HepG2 (cell line): Measurements from ENCODE around the gene KIAA1755. TPM values are rescaled to one million over a fixed set of nuclear protein-coding genes. Genes with fewer than 3 reads are reported as not detected.

Source experiments
- GZF1 ChIP-seq: sonication (generic); formaldehyde crosslinking; IDR thresholded peaks from 2 replicates; pipeline ENCODE4 v1.5.1; 2020; ENCODE audit warnings: mild to moderate bottlenecking, missing genetic modification reagents
- HMG20B ChIP-seq: conservative IDR thresholded peaks from 2 replicates; pipeline ENCODE4 v1.6.1; 2016; ENCODE audit warnings: missing genetic modification reagents, missing compliant biosample characterization
- HNF4A ChIP-seq: sonication (generic); formaldehyde crosslinking; IDR thresholded peaks from 2 replicates; pipeline ENCODE4 v1.4.0; 2020; ENCODE audit warnings: missing genetic modification reagents
- KLF11 ChIP-seq: IDR thresholded peaks from 2 replicates; pipeline ENCODE4 v1.6.1; 2016; ENCODE audit warnings: missing compliant biosample characterization
- RCOR2 ChIP-seq: IDR thresholded peaks from 2 replicates; pipeline ENCODE4 v1.6.1; 2016; ENCODE audit warnings: missing biosample characterization, missing genetic modification reagents
- ZBTB38 ChIP-seq: sonication (generic); formaldehyde crosslinking; IDR thresholded peaks from 2 replicates; pipeline ENCODE4 v1.5.1; 2020; ENCODE audit warnings: mild to moderate bottlenecking, missing genetic modification reagents
- ZFP36L1 ChIP-seq: sonication (generic); formaldehyde crosslinking; IDR thresholded peaks from 2 replicates; pipeline ENCODE4 v1.8.0; 2022; ENCODE audit warnings: mild to moderate bottlenecking, missing genetic modification reagents, moderate library complexity
- ZNF12 ChIP-seq: sonication (generic); formaldehyde crosslinking; IDR thresholded peaks from 2 replicates; pipeline ENCODE4 v1.5.0; 2020; ENCODE audit warnings: missing genetic modification reagents
- ZNF317 ChIP-seq: sonication (generic); formaldehyde crosslinking; IDR thresholded peaks from 2 replicates; pipeline ENCODE4 v1.5.0; 2020; ENCODE audit warnings: mild to moderate bottlenecking, missing genetic modification reagents
- ZNF34 ChIP-seq: sonication (generic); formaldehyde crosslinking; IDR thresholded peaks from 2 replicates; pipeline ENCODE4 v1.4.0; 2020; ENCODE audit warnings: mild to moderate bottlenecking, missing genetic modification reagents, borderline replicate concordance
- ZNF619 ChIP-seq: sonication (generic); formaldehyde crosslinking; IDR thresholded peaks from 2 replicates; pipeline ENCODE4 v1.4.0; 2020; ENCODE audit warnings: mild to moderate bottlenecking, missing genetic modification reagents
- ZNF781 ChIP-seq: sonication (generic); formaldehyde crosslinking; IDR thresholded peaks from 2 replicates; pipeline ENCODE4 v1.5.1; 2020; ENCODE audit warnings: borderline replicate concordance, mild to moderate bottlenecking, missing genetic modification reagents; ENCODE audit errors: not compliant biosample characterization
- ZSCAN31 ChIP-seq: sonication (generic); formaldehyde crosslinking; IDR thresholded peaks from 2 replicates; pipeline ENCODE4 v1.5.0; 2020; ENCODE audit warnings: low read depth, mild to moderate bottlenecking, missing genetic modification reagents
- ZZZ3 ChIP-seq: sonication (generic); formaldehyde crosslinking; IDR thresholded peaks from 2 replicates; pipeline ENCODE4 v1.4.0; 2020; ENCODE audit warnings: missing genetic modification reagents, mild to moderate bottlenecking, borderline replicate concordance
- polyA plus RNA-seq, 8 experiments: library from polyadenylated mRNA; depleted of rRNA in 3 of 8; stranded (reverse) in 7 of 8; unstranded in 1 of 8; fragments of >200 nt; fragmentation: Illumina TruSeq in 4 of 8; extraction: Trizol in 4 of 8; gene quantifications; 2 replicates each; pipeline versions ENCODE4 v1.2.1 to v1.2.3, GENCODE V29; 2011 to 2016; ENCODE audit warnings: low read depth in 4 of 8, missing spikeins in 1 of 8, mixed read lengths in 1 of 8; ENCODE audit not compliant: insufficient read depth in 1 of 8
- total RNA-seq, 5 experiments: library from RNA; depleted of rRNA; stranded (reverse); fragments of >200 nt; fragmentation: Illumina TruSeq; extraction: Trizol; gene quantifications; 2 replicates each; pipeline ENCODE4 v1.2.3, GENCODE V29; 2016; ENCODE audit warnings: low read depth in 1 of 5
- TF ChIP-seq, protein P1 (sequence below): sonication (generic); formaldehyde crosslinking; conservative IDR thresholded peaks from 2 replicates; pipeline ENCODE4 v1.8.0; 2022; ENCODE audit warnings: low read depth, missing genetic modification reagents
- TF ChIP-seq, protein P2 (sequence below): sonication (generic); formaldehyde crosslinking; IDR thresholded peaks from 2 replicates; pipeline ENCODE4 v1.4.0; 2020; ENCODE audit warnings: mild to moderate bottlenecking, missing genetic modification reagents, borderline replicate concordance
- TF ChIP-seq, protein P3 (sequence below): IDR thresholded peaks from 2 replicates; pipeline ENCODE4 v1.6.1; 2016; ENCODE audit warnings: missing compliant biosample characterization, missing genetic modification reagents, borderline replicate concordance
- TF ChIP-seq, protein P4 (sequence below): sonication (generic); formaldehyde crosslinking; IDR thresholded peaks from 2 replicates; pipeline ENCODE4 v1.8.0; 2022; ENCODE audit warnings: mild to moderate bottlenecking, missing genetic modification reagents, moderate library complexity
- TF ChIP-seq, protein P5 (sequence below): sonication (generic); formaldehyde crosslinking; IDR thresholded peaks from 2 replicates; pipeline ENCODE4 v1.8.0; 2023; ENCODE audit warnings: mild to moderate bottlenecking, missing genetic modification reagents
- TF ChIP-seq, protein P6 (sequence below): sonication (generic); formaldehyde crosslinking; IDR thresholded peaks from 2 replicates; pipeline ENCODE4 v1.8.0; 2022; ENCODE audit warnings: missing genetic modification reagents, mild to moderate bottlenecking, borderline replicate concordance

The KIAA1755 gene
- total and polyA plus RNA-seq, 2 of the 13 experiments (the other 11 are each of a cell fraction or from before 2014, with no cell fraction given): 0.04 TPM; not detected in 1

DNA sequence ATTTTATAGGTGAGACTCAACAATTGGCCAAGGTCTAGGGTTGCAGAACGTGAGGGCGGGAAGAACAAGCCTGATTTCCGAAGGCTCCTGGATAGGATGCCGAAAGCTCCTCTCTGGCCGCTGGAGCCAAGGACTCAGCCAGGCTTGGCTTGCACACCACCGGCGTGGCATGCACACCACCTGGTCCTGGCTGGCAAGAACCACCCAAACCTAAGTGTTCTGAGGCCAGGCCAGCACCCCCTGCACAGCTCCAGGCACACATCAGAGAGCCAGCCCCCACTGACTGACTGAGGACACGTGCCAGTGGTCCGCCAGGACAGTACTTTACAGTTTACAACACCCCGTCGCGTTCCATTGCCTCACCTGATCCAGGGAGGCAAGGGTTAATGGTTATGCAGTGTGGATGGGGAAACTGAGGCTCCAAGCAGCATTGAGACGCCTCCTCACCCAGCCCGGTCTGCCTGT, 95.9 kb downstream of the KIAA1755 start (continued):
- TF ChIP-seq, protein P1, sequence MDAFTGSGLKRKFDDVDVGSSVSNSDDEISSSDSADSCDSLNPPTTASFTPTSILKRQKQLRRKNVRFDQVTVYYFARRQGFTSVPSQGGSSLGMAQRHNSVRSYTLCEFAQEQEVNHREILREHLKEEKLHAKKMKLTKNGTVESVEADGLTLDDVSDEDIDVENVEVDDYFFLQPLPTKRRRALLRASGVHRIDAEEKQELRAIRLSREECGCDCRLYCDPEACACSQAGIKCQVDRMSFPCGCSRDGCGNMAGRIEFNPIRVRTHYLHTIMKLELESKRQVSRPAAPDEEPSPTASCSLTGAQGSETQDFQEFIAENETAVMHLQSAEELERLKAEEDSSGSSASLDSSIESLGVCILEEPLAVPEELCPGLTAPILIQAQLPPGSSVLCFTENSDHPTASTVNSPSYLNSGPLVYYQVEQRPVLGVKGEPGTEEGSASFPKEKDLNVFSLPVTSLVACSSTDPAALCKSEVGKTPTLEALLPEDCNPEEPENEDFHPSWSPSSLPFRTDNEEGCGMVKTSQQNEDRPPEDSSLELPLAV (CRISPR knock-in tag): no peak
- TF ChIP-seq, protein P2, sequence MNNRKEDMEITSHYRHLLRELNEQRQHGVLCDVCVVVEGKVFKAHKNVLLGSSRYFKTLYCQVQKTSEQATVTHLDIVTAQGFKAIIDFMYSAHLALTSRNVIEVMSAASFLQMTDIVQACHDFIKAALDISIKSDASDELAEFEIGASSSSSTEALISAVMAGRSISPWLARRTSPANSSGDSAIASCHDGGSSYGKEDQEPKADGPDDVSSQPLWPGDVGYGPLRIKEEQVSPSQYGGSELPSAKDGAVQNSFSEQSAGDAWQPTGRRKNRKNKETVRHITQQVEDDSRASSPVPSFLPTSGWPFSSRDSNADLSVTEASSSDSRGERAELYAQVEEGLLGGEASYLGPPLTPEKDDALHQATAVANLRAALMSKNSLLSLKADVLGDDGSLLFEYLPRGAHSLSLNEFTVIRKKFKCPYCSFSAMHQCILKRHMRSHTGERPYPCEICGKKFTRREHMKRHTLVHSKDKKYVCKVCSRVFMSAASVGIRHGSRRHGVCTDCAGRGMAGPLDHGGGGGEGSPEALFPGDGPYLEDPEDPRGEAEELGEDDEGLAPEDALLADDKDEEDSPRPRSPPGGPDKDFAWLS (CRISPR knock-in tag): no peak; the same call in 1 of the 2 replicates
- TF ChIP-seq ZNF34 (CRISPR knock-in tag) (no peak), KLF11 (0 out of 2 replicates have a peak, but pooled peaks have one; percentile 10), ZBTB38 (peak; percentile 39; the same call in 1 of the 2 replicates), ZNF781 (CRISPR knock-in tag) (no peak), RCOR2 (no peak), ZNF619 (CRISPR knock-in tag) (peak; percentile 15; the same call in 1 of the 2 replicates), ZFP36L1 (peak; percentile 16; the same call in 1 of the 2 replicates), ZNF12 (CRISPR knock-in tag) (no peak), ZSCAN31 (no peak), ZZZ3 (no peak), HNF4A (CRISPR knock-in tag) (no peak), GZF1 (CRISPR knock-in tag) (no peak), HMG20B (CRISPR knock-in tag) (no peak), ZNF317 (CRISPR knock-in tag) (no peak)
- TF ChIP-seq, protein P3, sequence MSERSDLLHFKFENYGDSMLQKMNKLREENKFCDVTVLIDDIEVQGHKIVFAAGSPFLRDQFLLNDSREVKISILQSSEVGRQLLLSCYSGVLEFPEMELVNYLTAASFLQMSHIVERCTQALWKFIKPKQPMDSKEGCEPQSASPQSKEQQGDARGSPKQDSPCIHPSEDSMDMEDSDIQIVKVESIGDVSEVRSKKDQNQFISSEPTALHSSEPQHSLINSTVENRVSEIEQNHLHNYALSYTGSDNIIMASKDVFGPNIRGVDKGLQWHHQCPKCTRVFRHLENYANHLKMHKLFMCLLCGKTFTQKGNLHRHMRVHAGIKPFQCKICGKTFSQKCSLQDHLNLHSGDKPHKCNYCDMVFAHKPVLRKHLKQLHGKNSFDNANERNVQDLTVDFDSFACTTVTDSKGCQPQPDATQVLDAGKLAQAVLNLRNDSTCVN: no peak
- TF ChIP-seq, protein P4, sequence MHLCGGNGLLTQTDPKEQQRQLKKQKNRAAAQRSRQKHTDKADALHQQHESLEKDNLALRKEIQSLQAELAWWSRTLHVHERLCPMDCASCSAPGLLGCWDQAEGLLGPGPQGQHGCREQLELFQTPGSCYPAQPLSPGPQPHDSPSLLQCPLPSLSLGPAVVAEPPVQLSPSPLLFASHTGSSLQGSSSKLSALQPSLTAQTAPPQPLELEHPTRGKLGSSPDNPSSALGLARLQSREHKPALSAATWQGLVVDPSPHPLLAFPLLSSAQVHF: no peak
- TF ChIP-seq, protein P5, sequence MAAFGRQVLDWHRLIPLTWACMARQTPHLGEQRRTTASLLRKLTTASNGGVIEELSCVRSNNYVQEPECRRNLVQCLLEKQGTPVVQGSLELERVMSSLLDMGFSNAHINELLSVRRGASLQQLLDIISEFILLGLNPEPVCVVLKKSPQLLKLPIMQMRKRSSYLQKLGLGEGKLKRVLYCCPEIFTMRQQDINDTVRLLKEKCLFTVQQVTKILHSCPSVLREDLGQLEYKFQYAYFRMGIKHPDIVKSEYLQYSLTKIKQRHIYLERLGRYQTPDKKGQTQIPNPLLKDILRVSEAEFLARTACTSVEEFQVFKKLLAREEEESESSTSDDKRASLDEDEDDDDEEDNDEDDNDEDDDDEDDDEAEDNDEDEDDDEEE: no peak
- TF ChIP-seq, protein P6, sequence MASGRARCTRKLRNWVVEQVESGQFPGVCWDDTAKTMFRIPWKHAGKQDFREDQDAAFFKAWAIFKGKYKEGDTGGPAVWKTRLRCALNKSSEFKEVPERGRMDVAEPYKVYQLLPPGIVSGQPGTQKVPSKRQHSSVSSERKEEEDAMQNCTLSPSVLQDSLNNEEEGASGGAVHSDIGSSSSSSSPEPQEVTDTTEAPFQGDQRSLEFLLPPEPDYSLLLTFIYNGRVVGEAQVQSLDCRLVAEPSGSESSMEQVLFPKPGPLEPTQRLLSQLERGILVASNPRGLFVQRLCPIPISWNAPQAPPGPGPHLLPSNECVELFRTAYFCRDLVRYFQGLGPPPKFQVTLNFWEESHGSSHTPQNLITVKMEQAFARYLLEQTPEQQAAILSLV (CRISPR knock-in tag): peak; percentile 66; the same call in 1 of the 2 replicates
